PFSK-1 (cell line): Measurements from ENCODE around the gene CEP68.

Source experiments
- FOXP2 ChIP-seq: optimal IDR thresholded peaks from 2 replicates; pipeline ENCODE3; 2011; ENCODE audit warnings: borderline replicate concordance, control low read depth, inconsistent platforms; ENCODE audit not compliant: insufficient read depth; ENCODE audit errors: extremely low read length, extremely low read depth
- POLR2AphosphoS5 ChIP-seq: IDR thresholded peaks from 2 replicates; pipeline ENCODE4 v1.6.1; 2012; ENCODE audit warnings: low read depth, mild to moderate bottlenecking, control low read depth, low read length, moderate library complexity
- REST ChIP-seq, 2 experiments: IDR thresholded peaks; 2 replicates each; pipeline versions ENCODE4 v1.6.1 to v1.8.0; 2011 to 2012; ENCODE audit warnings: low read depth in 2 of 2, low read length in 2 of 2, control low read depth in 1 of 2, inconsistent platforms in 1 of 2, mild to moderate bottlenecking in 1 of 2, moderate library complexity in 1 of 2; ENCODE audit not compliant: insufficient read depth in 1 of 2
- SIN3A ChIP-seq: IDR thresholded peaks from 2 replicates; pipeline ENCODE4 v1.6.1; 2012; ENCODE audit warnings: mild to moderate bottlenecking, low read length, moderate library complexity, borderline replicate concordance; ENCODE audit not compliant: insufficient read depth
- TAF1 ChIP-seq: IDR thresholded peaks from 2 replicates; pipeline ENCODE4 v1.6.1; 2012; ENCODE audit warnings: low read length, control low read depth, borderline replicate concordance; ENCODE audit not compliant: insufficient read depth

GRCh38 chr2:65114921-65115320 lies 58.7 kb downstream of the CEP68 start:
- TF ChIP-seq REST (IDR thresholded peaks at IDR 0.05; ENCODE audit: insufficient read depth in 1 of 2, low read depth in 2 of 2, low read length in 2 of 2) (no peak), POLR2AphosphoS5 (no peak), TAF1 (no peak), SIN3A (no peak), FOXP2 (no peak)
